CD4-positive, alpha-beta T cell treated with Interferon alpha-2 for 1 hour (primary cell): ENCODE results near the gene SCAMP4.

Source experiments
- DNase-seq, 2 donors: peaks; one replicate each; pipeline ENCODE4 v3.0.0-alpha.2; 2020 to 2022

SCAMP4 gene

DNA sequence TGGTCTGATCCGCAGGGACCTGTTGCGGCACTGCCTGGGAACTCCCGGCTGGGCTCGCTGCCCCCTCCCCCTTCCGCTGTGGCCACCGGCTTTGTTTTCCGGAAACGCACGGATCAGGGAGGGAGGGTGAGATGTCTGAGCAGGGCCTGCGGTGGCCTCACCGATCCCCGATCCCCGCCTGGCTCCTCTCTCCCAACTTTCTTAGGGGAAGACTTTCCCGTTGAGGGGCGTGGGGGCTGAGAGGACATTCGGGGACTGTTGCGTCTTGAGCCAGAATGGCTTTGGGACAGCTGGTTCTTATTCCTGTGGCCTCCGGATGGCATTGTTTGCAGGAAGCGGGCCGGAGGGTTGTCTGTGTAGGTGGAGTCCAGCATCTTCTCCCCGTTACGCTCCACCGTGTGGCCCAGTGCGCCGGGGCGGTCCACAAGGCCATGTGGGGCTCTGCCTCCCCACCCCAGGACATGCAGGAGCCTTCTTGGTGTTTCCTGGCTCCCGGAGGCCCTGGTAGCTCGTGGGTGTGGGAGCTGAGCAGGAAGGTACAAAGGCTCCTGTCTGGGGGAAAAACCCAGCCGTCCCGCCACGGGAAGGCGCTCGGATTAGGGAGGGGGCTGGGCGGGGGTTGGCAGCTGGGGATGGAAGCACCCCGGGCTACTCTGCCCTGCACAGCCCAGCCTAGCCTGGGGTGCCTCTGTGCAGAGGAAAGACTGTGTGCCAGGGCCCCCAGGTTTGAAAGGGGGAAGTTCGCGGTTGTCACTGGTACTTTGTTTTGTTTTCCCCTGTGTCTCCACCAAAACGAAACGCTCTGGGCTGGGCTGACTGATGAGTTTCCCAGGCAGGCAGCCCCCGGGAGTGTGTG, 37.1 kb downstream of the SCAMP4 start:
- DNase-seq: peak; percentile 84 to 88

DNA sequence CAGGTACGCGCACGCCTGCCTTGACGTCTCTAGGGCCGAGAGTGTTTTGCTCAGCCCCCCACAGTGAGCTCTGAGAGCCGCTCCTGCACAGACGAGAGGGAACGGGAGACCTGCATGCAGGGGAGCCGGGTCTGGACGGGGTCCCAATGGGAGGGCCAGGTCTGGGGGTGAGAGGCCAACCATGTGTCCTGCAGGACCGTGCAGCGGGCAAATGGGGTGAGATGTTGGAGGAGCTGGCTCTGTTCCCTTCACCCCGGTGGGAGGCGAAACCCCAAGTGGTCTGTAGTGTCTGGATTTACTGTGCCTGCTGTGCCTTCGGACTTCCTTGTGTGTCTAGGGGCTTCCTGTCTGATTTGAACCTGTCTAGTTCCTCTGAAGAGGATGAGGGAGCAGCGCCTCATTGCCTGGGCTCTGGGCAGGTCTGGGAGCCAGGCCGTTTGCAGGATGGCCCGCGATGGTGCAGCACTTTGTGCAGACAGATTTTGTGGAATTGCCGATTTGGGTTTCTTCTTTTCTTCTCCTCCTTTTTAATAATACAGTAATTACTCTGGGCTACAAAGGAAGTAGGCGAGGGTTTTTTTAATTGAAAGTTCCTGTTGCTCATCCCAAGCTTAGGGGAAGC, 37.8 kb downstream of the SCAMP4 start:
- peak in 1 of 2 donors; percentile 34 for DNase-seq

DNA sequence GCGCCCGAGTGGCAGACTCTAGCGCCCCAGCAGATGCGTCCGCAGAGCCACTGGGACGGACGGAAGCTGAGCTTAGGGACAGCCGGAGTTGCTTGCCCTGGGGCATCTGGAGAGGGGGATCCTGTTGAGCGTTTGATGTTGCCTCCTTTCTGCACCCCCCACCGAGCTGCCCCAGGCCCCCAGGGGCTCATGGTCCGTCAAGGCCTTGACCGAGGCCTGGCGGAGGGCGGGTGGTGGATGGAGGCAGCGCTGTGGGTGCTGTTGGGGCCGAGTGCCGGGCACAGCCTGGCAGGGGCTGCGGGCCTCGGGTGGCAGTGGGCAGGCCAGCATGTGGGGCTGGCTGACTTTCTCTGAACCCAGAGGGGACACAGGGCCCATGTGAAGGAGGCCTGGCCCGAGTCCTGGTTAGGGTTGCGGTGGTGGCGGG, 38.5 kb downstream of the SCAMP4 start:
- DNase-seq: no peak

DNA sequence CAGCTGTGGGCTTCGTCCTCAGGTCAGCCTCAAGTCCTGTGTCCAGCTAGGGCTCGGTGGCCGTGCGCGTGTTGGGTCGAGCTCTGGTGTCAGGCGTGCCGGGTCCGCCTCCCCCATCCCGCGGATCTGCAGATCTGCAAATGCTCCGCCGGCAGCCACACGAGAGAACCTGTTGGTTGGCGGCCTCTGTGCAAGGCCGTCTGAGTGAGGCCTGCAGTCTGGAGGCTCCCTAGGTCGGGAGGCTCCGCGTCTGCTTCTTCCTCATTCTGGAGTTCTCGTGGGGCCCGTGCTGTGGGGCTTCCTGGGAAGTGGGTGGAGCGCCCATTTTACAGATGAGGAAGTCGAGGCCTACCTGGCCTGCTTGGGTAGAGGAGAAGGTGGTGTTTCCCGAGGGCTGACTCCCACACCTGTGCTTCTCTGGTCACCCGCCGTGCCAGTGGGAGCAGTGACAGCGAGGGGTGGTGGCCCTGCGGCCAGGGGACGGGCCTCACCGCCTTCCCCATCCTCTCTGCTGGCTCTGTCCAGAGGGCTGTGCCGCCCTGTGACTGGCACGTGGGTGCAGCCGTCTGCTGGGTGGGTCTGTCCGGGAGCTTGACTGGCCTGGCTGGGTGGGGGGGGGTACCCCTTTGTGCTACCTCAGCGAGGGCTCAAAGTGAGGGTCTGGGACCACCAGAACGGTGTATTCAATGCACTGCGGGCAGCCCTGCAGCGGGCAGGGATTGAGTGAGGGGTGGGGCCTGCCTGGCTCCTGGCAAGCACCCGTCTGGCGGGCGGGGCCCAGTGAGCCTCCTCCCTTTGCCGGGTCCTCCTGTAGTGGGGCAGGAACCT, 39.1 kb downstream of the SCAMP4 start:
- no peak for DNase-seq

DNA sequence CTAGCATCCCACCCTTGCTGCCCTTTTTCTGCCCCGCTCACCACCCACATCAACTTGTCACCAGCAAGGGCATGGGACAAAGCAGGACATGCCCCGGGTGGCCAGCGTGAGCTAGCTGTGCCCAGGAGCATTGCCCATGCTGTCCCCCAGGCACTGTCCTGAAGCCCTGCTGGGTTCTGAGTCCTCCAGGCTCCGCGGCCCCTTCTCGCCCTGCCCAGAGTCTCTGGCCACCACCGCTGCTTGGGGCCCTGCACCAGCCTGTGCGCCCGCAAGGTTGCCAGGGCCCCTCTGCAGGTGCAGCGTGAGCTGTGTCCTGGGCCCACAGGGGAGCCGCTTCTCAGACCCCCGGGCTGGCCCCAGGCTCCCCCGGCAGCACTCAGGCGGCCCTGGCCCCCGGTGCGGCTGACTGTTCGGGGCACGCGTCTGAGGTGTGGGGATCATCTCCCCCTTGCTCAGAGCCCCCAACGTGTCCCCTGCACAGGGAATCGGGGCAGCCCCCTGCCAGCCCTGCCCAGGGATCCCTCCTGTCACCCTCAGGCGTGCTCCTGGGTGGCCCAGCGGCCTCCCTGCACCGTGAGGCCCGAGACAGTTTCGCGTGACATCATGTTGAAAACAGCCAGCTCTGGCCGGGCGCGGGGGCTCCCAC, 39.8 kb downstream of the SCAMP4 start:
- DNase-seq: no peak

DNA sequence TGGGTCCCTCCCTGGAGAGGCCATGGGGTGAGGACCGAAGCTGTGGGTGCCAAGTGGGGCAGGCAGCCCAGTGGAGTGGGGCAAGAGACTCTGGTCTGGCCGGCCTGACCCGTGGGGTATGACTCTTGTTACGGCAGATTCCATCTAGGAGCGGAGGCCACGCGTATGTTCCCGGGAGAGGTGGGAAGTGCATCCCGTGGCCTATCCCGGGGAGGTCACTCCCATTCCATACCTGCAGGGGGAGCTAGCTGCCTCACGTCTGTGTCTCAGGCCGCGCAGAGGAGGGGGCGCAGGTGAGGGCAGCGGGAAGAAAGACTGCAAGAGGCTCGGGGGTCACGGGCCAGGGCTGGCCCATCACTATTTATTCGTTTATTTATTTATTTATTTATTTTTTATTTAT, 40.7 kb downstream of the SCAMP4 start:
- DNase-seq: peak in 1 of 2 donors; percentile 38

DNA sequence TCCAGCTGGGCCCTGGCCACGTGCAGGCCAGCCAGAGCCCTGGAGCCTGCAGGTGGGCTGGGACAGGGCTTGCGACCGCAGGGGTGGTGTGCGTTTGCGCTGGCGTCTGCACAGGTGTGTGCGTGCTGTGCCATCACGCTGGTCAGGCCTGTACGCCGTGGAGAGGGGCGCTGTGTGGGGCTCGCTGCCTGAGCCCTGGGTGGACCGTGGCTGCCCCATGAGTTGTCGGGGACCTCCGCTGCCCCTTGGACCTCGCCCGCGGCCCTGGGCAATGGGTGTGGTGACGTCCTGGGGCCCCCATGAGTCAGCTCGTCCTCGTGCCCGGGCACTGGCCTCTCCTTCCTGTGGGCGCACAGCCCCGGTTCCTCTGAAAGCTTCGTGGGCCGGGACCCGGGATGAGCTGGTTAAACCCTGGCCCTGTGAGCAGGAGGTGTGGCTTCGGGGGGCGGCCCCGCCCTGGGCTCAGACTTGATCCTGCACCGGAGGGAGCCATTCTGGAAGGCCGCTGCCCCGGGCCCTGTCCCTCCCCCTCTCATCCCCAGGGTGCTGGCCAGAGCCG, 42.5 kb downstream of the SCAMP4 start:
- DNase-seq: no peak

DNA sequence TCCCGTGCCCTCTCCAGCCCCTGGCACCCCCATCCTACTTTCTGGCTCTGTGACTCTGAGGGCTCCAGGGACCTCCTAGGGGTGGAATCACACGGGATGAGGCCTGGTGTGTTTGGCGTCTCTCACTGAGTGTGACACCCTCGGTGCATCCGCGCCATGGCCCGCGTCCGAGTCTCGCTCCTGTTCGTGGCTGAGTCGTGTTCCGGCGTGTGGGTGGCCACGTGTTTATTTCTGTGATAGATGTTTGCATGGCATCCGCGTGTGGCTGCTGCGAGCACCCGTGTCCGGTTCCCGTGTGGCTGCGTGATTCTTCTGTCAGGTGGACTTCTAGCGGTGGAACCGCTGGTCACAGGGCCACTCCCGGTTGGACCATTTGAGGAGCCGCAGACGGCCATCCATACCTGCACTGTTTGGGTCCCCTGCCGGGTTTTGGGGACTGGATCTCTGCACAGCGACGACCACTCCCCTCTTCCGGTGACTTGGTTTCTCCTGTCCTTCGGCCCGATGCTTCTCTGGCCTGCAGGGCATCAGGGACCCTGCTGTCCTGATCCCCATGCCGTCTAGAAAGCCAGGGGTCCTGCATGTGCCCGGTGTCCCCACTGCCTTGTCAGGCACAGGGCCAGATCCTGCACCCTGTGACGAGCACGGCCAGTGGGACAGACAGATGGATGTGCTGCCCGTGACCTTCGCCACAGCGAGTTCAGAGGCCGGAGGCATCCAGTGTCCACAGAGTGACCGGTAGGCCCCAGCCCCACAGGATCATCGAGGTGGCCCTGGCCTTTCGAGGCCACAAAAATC, 44.3 kb downstream of the SCAMP4 start:
- DNase-seq: no peak

DNA sequence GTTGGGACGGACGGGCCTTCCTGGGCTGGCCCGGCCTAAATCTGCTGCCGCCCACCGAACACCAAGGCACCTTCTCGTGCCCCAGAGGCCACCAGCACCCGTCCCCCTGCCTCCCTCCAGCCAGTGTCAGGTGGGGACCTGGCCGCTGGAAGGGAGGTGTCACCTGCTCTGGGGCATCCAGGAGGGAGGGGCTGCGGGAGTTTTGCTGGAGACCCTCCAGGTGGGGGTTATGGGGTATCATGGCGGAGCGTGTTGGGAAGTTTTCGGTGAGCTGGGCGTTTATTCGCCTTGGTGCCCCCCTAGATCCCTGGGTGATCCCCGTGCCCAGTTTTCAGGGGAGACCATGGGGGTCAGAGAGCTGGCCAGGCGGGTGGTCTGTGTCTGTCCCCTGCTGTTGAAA, 45.4 kb downstream of the SCAMP4 start:
- DNase-seq: no peak

DNA sequence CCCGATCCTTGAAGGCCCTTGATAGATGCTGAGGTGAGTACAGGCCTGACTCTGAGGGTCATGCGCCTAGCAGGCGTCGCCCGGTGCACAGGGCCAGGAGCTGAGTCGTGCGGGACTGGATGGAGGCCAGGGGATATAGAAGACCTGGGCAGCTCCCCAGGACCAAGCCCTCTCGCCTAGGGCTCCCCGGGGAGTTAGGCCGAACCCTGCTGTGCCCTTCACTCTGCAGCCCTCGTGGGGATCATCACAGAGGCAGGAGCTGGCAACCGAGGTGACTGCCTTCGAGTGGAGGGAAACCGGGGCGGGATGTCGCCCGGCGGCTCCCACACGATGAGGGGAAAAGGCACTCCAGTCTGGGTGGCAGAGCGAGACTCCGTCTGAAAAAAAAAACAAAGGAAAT, 47.4 kb downstream of the SCAMP4 start:
- DNase-seq: no peak

DNA sequence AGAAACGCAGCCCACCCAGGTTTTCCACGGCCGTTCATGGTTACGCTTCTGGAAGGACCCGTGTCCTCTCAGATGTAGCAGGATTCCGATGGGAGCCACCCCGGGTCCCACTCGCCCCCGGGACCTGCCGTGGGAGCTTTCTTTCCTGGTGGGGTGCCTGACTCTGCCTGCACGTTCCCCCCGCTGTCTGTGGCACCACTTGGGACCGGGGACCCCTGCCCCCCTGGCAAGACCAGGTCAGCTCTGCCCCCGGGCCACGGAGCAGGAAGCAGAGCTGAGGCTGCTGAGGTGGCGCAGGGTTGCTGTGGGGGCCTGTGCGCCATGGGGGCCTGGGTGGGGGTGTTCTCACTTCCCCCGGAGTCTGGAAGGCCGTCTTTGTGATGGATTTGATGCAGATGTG, 47.8 kb downstream of the SCAMP4 start:
- no peak for DNase-seq

DNA sequence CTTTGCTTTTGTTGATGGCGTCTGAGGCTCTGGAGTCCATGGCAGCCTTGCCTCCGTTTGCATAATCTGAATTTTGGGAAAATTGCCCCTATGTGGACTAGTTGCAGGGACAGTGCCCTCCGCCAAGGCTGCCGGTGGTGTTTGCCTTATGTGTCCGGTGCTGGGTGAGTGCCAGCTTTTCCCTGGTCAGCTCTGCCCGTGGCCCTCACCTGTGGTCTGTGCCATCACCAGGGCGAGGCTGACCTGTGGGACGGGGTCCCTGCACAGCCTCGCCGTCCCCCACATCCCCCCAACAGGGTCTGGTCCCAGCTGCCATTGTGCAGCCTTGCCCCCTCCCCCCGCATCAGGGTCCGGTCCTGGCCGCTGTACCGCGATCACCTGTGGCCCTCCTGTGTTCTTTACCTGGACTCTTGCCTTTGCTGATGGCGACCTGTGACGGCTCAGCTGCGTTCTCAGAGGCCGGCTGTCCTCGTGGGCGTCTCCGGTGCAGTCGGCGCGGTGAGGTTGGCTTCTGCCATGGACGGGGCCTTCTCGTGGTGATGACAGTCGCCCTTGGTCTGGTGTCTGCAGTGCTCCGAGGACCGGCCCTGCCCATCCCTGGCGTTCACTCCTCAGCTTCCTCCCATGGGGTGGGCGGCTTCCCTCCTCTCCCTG, 48.4 kb downstream of the SCAMP4 start:
- no peak for DNase-seq

DNA sequence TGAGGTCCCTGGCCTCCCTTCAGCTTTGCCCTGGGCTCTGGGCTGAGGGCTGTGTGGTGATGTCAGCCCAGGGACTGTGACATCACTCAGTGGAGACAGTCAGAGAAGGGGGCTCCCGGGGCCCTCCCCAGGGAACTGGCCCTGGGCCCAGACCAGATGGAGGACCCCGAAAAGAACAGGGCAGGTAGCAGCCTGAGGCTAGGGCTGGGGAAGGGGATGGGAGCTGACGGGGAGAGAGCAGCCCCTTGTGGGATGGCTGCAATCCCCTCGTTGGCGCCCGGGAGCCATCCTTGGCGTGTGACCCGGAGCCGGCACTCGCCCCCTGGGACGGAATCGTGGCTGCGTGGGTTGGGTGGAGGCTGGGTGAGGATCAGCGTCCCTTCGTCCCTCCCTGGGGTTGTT, 49.3 kb downstream of the SCAMP4 start:
- no peak for DNase-seq

DNA sequence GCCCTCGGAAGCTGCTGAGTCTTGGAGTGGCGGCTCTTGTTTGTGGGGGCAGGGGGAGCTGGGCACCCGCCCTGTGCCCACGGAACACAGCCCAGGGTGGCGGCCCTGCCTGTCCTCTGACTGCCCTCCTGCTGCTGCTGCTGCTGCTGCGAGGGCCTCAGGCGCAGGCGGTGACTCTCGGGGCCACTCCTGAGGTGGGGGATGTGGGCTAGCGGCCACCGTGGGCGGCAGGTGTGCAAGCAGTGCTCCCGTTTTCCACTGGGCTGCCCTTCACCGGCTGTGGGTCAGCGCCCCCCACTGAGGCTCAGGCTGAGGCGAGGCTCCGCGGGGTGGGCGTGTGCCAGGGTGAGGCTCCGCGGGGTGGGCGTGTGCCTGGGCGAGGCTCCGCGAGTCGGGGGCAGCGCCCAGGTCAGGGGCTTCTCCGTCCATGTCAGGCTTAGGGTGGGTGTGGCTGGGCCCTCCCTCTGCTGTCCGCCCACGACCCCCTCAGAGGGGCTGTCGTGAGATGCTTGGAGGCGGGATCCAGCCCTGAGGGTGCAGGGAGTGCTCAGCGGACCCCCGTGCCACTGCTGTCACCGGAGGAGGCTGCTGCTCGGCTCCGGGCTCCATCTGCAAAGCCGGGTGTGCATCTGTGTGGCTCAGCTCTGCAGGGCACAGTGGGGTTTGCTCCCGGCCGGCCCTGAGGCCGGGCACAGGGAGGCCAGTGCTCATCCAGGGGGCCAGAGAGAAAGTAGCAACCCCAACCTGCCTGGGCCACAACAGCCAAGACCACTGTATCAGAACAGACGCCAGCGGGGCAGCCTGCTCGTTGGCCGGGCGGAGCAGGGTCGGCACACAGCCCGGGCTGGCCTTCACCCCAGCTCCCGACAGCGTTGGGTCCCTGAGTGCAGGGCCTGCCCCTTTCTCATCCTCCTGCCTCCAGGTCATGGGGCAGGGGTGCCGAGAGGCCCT, 50.2 kb downstream of the SCAMP4 start:
- no peak for DNase-seq

DNA sequence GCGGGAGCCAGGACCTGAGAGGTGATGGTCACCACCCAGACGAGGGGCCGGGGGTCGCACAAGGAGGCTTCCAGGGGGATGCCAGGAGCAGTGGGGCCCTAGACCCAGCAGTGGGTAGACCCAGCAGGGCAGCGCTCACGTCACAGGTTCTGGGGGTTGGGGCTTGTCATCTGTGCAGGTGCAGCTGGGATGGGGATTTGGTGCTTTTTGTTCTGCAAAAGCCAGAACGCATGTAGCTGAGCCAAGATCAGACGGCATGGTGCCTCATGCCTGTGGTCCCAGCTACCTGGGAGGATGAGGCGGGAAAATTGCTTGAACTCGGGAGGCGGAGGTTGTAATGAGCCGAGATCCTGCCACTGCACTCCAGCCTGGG, 50.9 kb downstream of the SCAMP4 start:
- no peak for DNase-seq

DNA sequence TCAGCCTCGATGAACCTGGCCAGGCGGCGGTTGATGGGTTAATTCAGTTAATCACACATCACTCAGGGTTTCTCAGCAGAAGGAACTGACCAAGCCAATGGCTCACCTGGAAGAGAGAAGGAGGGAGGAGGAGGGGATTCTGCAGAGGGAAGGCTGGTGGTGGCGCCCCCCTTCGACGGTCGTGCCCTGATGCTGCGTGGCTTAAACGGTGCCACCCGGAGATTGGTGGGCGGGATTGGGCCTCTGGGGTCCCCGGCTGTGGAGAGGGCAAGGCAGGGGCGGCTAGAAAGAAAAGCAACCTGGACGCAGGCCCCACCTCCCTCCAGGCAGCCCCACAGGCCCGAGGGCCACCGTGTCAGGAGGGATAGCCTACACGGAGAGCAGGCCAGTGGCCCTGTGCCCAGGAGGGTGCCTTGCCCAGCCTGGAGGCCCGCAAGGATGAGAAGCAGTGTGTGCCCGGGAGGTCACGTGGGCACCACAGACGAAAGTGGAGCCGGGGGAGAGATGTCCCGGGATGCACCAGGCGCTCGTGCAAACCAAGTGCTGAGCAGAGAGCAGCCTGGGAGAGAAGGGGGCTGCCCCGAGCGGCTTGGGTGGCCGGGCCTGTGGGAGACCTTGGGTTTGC, 51.8 kb downstream of the SCAMP4 start:
- DNase-seq: no peak

DNA sequence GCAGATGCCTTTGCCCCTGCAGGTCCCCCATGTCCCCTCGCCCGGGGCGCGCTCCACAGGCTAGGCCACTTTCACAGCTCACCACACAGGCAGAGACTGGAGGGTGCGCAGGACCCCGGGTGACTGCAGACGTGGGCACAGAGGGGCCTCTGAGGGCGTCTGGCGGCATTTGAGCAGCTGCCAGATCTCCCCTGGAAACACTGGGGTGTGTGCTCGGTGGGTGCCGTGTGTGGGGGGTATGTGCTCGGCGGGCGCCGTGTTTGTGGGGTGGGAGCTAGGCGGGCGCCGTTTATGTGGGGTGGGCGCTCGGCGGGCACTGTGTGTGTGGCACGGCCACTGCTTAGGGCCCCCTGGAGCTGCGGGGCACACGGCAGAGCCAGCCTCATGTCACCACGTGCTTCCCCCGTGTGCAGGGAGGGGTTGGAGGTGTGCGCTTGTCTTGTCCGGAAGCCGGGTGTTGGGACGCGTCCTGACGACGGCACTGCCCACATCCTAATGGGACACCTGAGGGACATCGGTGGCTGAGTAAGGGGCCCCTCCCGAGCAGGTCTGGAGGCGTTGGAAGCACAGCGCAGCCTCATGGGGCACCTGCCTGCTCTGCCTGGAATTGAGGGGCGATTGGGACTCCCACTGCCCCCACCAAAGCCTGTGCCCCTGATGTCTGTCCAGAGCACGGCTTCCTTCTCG, 52.5 kb downstream of the SCAMP4 start:
- DNase-seq: no peak

DNA sequence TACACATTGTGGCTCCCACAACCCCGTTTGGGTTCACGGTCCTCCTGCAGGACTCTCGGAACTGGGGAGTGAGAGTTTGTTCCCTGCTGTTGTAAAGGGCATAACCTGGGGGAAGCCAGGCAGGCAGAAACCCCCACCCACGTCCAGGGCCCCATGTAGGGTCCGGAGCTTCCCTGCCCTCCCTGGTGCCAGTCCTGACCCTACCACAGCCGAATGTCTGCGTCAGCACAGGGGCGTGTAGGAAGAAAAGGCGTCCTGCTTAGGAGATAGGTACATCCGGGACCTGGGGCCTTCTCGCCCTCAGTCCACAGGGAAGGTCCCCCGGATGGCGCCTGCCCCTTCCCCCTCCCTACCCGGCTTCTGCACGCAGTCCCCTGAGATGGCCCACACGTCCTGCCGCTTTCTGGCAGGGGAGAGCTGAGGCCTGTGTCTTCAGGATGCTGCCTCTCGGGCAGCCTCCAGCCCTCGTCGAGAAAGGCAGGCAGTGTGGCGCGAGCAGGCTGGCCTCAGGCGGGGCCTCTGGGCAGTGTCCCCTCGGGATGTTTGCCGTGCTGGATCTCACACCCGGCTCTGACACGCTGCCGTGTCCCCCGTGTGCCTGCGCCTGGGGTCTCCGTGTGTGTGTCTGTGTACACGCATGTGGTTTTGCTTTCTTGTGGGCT, 54.9 kb downstream of the SCAMP4 start:
- DNase-seq: no peak
